Endothelial cell of umbilical vein (primary cell): ENCODE data around the gene IL1RL2. TPM values are rescaled to one million over a fixed set of nuclear protein-coding genes. Genes with fewer than 3 reads are reported as not detected.

ENCODE experiments used
- BruUV-seq: library from RNA; stranded (reverse); fragments of 400-500 nt; replicated peaks from 2 replicates; lab custom pipeline; 2021; lab: Mats Ljungman, UMichigan
- CTCF ChIA-PET: fragments of 300-600, 350-600 bp; sonication (Branson Sonifier 250); formaldehyde crosslinking; loops from one replicate; lab custom pipeline; 2021; ENCODE audit warnings: antibody characterized with exemption, inconsistent platforms; lab: Charles Lee
- POLR2A ChIA-PET: fragments of 300-600, 350-600 bp; sonication (Branson Sonifier 250); formaldehyde crosslinking; loops from one replicate; lab custom pipeline; 2021; ENCODE audit warnings: antibody characterized with exemption, inconsistent platforms; lab: Charles Lee
- DNase-seq: peaks from one replicate; pipeline ENCODE4 v3.0.0-alpha.2; 2011; ENCODE audit warnings: low read depth, low spot score
- FAIRE-seq: peaks from 2 replicates; lab custom pipeline; 2011; peaks lifted over from hg19 to GRCh38; lab: Jason Lieb, UNC
- H2AFZ ChIP-seq: 2 replicates; pipeline ENCODE4 v1.6.0; 2012; ENCODE audit warnings: low read depth, low read length, control low read depth, inconsistent platforms
- H3K27ac ChIP-seq: 2 replicates; pipeline ENCODE4 v1.5.1; 2011; ENCODE audit warnings: low read depth, mild to moderate bottlenecking, control low read depth, low read length, moderate library complexity; ENCODE audit not compliant: insufficient read depth
- H3K27me3 ChIP-seq, 2 experiments: 2 replicates each; pipeline versions ENCODE4 v1.6.0 to v1.6.1; 2011; ENCODE audit warnings: low read length in 2 of 2, mixed read lengths in 1 of 2; ENCODE audit not compliant: control insufficient read depth in 2 of 2, insufficient read depth in 2 of 2
- H3K36me3 ChIP-seq, 2 experiments: 2 replicates in 1 of 2; 3 replicates in 1 of 2; pipeline ENCODE4 v1.5.1; 2011; ENCODE audit warnings: low read length in 2 of 2, mild to moderate bottlenecking in 1 of 2, moderate library complexity in 1 of 2; ENCODE audit not compliant: control insufficient read depth in 2 of 2, insufficient read depth in 2 of 2; ENCODE audit errors: extremely low read depth in 1 of 2
- H3K4me1 ChIP-seq: 3 replicates; pipeline ENCODE4 v1.5.1; 2011; ENCODE audit warnings: mild to moderate bottlenecking, low read length; ENCODE audit not compliant: control insufficient read depth, insufficient read depth; ENCODE audit errors: extremely low read depth
- H3K4me2 ChIP-seq: 2 replicates; pipeline ENCODE4 v1.6.1; 2011; ENCODE audit warnings: low read length, control low read depth, mixed read lengths; ENCODE audit not compliant: insufficient read depth
- H3K4me3 ChIP-seq, 3 experiments: fragments of 200-600 bp in 1 of 3; sonication (generic), shearing (Covaris generic) in 1 of 3; replicated peaks in 1 of 3; 2 replicates each; pipeline ENCODE4 v1.5.1; 2011 to 2016; ENCODE audit warnings: control low read depth in 3 of 3, low read length in 3 of 3, mild to moderate bottlenecking in 2 of 3, inconsistent platforms in 1 of 3, low read depth in 1 of 3, moderate library complexity in 1 of 3; ENCODE audit not compliant: insufficient read depth in 1 of 3
- H3K79me2 ChIP-seq: 2 replicates; pipeline ENCODE4 v1.6.0; 2012; ENCODE audit warnings: low read length, inconsistent platforms; ENCODE audit not compliant: control insufficient read depth, insufficient read depth
- H3K9ac ChIP-seq: replicated peaks from 2 replicates; pipeline ENCODE3; 2011; ENCODE audit warnings: low read length, control low read depth; ENCODE audit not compliant: insufficient read depth; ENCODE audit errors: extremely low read depth
- H3K9me1 ChIP-seq: replicated peaks from 3 replicates; pipeline ENCODE4 v1.6.0; 2011; ENCODE audit warnings: mild to moderate bottlenecking, low read length; ENCODE audit not compliant: control insufficient read depth, insufficient read depth; ENCODE audit errors: extremely low read depth
- H3K9me3 ChIP-seq: replicated peaks from 2 replicates; pipeline ENCODE4 v1.5.1; 2012; ENCODE audit warnings: low read length, inconsistent platforms; ENCODE audit not compliant: control insufficient read depth, insufficient read depth
- H4K20me1 ChIP-seq: replicated peaks from 2 replicates; pipeline ENCODE3; 2011; ENCODE audit warnings: mild to moderate bottlenecking, low read length; ENCODE audit not compliant: control insufficient read depth, insufficient read depth; ENCODE audit errors: extremely low read depth
- CTCF ChIP-seq, 2 donors: IDR thresholded peaks; 1 replicate in 1 of 2; 2 replicates in 1 of 2; pipeline ENCODE4 v1.5.1; 2011; ENCODE audit warnings: low read length in 2 of 2, mild to moderate bottlenecking in 2 of 2, moderate library complexity in 2 of 2, control low read depth in 1 of 2, inconsistent platforms in 1 of 2, low read depth in 1 of 2; ENCODE audit not compliant: insufficient read depth in 1 of 2; ENCODE audit errors: extremely low read depth in 1 of 2
- EZH2 ChIP-seq: IDR thresholded peaks from 2 replicates; pipeline ENCODE4 v1.6.1; 2012; ENCODE audit warnings: borderline replicate concordance, low read depth, mild to moderate bottlenecking, moderate library complexity, low read length, inconsistent platforms; ENCODE audit not compliant: severe bottlenecking
- FOS ChIP-seq: IDR thresholded peaks from 2 replicates; pipeline ENCODE4 v1.6.1; 2011; ENCODE audit warnings: mild to moderate bottlenecking, low read length, moderate library complexity, borderline replicate concordance; ENCODE audit not compliant: insufficient read depth
- GATA2 ChIP-seq: IDR thresholded peaks from 2 replicates; pipeline ENCODE4 v1.7.0; 2011; ENCODE audit warnings: low read depth, mild to moderate bottlenecking, moderate library complexity, mixed read lengths, low read length; ENCODE audit not compliant: insufficient read length, insufficient read depth
- JUN ChIP-seq: IDR thresholded peaks from 2 replicates; pipeline ENCODE4 v1.6.1; 2011; ENCODE audit warnings: borderline replicate concordance, low read depth; ENCODE audit not compliant: insufficient read length, insufficient read depth
- MAX ChIP-seq: IDR thresholded peaks from 2 replicates; pipeline ENCODE4 v1.6.1; 2011; ENCODE audit not compliant: insufficient read depth, insufficient read length
- MYC ChIP-seq: IDR thresholded peaks from one replicate; pipeline ENCODE4 v1.6.1; 2011; ENCODE audit warnings: mild to moderate bottlenecking, low read depth, low read length
- POLR2A ChIP-seq: IDR thresholded peaks from 2 replicates; pipeline ENCODE4 v1.6.1; 2012; ENCODE audit warnings: low read depth, mild to moderate bottlenecking, control low read depth, low read length
- POLR2AphosphoS5 ChIP-seq: IDR thresholded peaks from 2 replicates; pipeline ENCODE4 v1.6.1; 2012; ENCODE audit warnings: low read depth, mild to moderate bottlenecking, control low read depth, low read length, moderate library complexity; ENCODE audit not compliant: insufficient read depth
- dilution Hi-C: fragments of 300-500 bp; cut with MboI; formaldehyde crosslinking; loops from one replicate; pipeline ENCODE4 v1.15.0; 2019; ENCODE audit warnings: low sequenced_read_pairs; ENCODE audit not compliant: extremely low pct_ligation_motif_present
- intact Hi-C: fragments of 100-400 bp; cut with micrococcal nuclease; formaldehyde crosslinking; loops from one replicate; pipeline ENCODE4 v1.10.0; 2022
- polyA plus RNA-seq, 4 experiments: library from polyadenylated mRNA; depleted of rRNA in 3 of 4; stranded (reverse) in 3 of 4; unstranded in 1 of 4; fragments of >200 nt; gene quantifications; 2 replicates each; pipeline versions ENCODE4 v1.2.1 to v1.2.3, GENCODE V29; 2011 to 2012; ENCODE audit warnings: missing spikeins in 1 of 4
- total RNA-seq: library from RNA; stranded (reverse); gene quantifications from 2 replicates; pipeline ENCODE4 v1.2.3, GENCODE V29; 2021

Gene IL1RL2
- total and polyA plus RNA-seq, 2 donors (not counting 3 experiments of a cell fraction or from before 2014, with no cell fraction given) = 0.11 TPM; not detected in 1

GRCh38 chr2:102137138-102137537 lies 49.7 kb upstream of the IL1RL2 start:
- FAIRE-seq = no peak
- H3K9ac ChIP-seq = no peak overlapping the region
- H3K9me1 ChIP-seq = no peaks in the 10 kb centered on the region
- H2AFZ ChIP-seq = no peak overlapping the region
- H4K20me1 ChIP-seq = no peaks in the 10 kb centered on the region
- CTCF ChIA-PET = interaction anchor here (1.5 to 3.3 kb wide), 3 partner anchors 18 to 117 kb away, joined by 3 to 15 read pairs (median 10); no protein-coding TSS in a partner anchor
- dilution Hi-C loops (no loop called here), intact Hi-C loops (loop anchor here (5.0 kb wide), 1 partner anchor 75 kb away; no protein-coding TSS in a partner anchor)
- no peaks in the 10 kb centered on the region for H3K79me2 ChIP-seq
- H3K27me3 ChIP-seq = no peaks in the 10 kb centered on the region
- TF ChIP-seq MAX (no peak), EZH2 (no peak), JUN (no peak), MYC (no peak), GATA2 (no peak), POLR2AphosphoS5 (no peak), FOS (no peak), CTCF (IDR thresholded peaks at IDR 0.05; ENCODE audit: extremely low read depth in 1 of 2, insufficient read depth in 1 of 2, low read depth in 1 of 2, low read length in 2 of 2) (no peak), POLR2A (no peak)
- POLR2A ChIA-PET = no interaction called here
- BruUV-seq = no TSS peak
- H3K4me1 ChIP-seq = peaks cover 9% of the 10 kb centered on the region
- no peaks in the 10 kb centered on the region for H3K9me3 ChIP-seq
- DNase-seq = no peak
- no peak overlapping the region for H3K27ac ChIP-seq
- H3K4me3 ChIP-seq = no peak overlapping the region
- H3K36me3 ChIP-seq = no peaks in the 10 kb centered on the region
- H3K4me2 ChIP-seq = no peak overlapping the region
